Measurements from ENCODE around the gene PLOD2. TPM values are rescaled to one million over a fixed set of nuclear protein-coding genes. Genes with fewer than 3 reads are reported as not detected.

The PLOD2 gene
- polyA plus RNA-seq, 3 donors, result 13.9 to 137 (median 29.7) TPM

DNA sequence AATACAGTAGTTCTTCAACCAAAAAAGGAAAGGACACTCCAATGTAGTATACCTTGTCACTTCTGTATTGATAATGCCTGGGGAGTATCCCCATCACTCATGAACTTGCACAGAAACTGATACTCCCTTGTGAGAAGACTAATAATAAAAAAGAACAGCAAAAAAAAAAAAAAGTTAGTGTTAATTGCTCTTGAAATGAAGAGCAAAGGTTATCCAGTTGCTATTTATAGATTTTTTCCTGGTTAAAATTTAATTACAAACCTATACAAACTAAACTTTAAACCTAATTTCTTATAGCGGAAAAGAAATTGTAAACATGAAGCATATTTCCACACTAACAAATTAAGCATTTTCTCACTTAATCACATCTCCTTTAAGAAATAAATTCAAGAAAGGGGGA, 6.7 kb downstream of the PLOD2 start:
- H3K27ac ChIP-seq (ENCODE audit: low read depth, low read length), result no peak overlapping the region
- WGBS, 3 donors, result 50 to 99% (median 97%) methylated on average over 1 of the region's 1 CpG

GRCh38 chr3:146153429-146153828, 7.6 kb downstream of the PLOD2 start:
- WGBS, 3 donors, result 63 to 87% (median 83%) methylated on average over 4 of the region's 4 CpGs
- no peak overlapping the region for H3K27ac ChIP-seq (ENCODE audit: low read depth, low read length)

GRCh38 chr3:146152834-146153233, 8.2 kb downstream of the PLOD2 start:
- no peak overlapping the region for H3K27ac ChIP-seq (ENCODE audit: low read depth, low read length)
- 66 to 85% (median 79%) methylated on average over 6 of the region's 6 CpGs for WGBS, 3 donors

- WGBS, 3 donors, result 42 to 71% (median 56%) methylated on average over 1 of the region's 1 CpG
- H3K27ac ChIP-seq (ENCODE audit: low read depth, low read length), result no peak overlapping the region
These were observed 12.5 kb downstream of the PLOD2 start for GRCh38 chr3:146148468-146148931.

DNA sequence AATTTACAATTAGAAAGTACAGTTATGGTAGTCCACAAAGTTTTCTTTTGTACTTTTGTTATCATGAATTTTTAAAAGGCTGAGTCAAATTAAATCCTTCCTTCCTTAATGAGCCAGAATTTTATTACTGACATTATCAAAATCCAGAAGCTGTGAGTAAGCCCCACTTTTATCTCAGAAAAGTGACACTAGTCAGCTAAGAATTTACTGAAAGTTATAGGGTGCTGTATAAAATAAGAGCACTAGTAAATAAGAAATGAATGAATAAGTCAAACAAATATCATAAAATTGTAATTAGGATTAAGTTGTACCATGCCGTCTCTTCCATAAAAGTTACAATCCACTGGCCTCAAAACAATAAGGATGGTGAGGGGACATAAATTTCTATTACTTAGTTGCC, 15.3 kb downstream of the PLOD2 start:
- no peak overlapping the region for H3K27ac ChIP-seq (ENCODE audit: low read depth, low read length)
- WGBS, 3 donors, result 93 to 97% (median 94%) methylated on average over 1 of the region's 1 CpG

DNA sequence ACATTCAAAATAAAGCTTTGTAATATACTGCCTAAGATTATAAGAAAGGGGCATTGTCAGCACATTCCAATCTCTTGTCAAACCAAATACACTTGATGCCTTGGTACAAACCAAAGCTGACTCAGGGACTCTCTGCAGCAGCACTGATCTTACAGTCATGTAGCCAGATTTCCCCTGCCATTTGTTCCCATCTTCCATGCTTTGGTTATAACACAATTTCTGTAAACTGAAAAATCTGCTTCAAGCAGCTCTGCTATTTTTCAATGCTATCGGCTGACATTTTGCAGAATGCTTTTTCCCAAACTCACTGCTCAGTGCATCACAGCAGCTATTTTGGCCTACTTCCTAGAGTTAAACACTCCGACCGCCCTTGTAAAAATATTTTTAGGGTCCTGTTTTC, 18.2 kb downstream of the PLOD2 start:
- H3K27ac ChIP-seq (ENCODE audit: low read depth, low read length), result no peak overlapping the region
- WGBS, 3 donors, result 54 to 67% (median 61%) methylated on average over 3 of the region's 3 CpGs

GRCh38 chr3:146139586-146140110, 21.3 kb downstream of the PLOD2 start:
- 57 to 70% (median 63%) methylated on average over 3 of the region's 3 CpGs for WGBS, 3 donors
- no peak overlapping the region for H3K27ac ChIP-seq (ENCODE audit: low read depth, low read length)

DNA sequence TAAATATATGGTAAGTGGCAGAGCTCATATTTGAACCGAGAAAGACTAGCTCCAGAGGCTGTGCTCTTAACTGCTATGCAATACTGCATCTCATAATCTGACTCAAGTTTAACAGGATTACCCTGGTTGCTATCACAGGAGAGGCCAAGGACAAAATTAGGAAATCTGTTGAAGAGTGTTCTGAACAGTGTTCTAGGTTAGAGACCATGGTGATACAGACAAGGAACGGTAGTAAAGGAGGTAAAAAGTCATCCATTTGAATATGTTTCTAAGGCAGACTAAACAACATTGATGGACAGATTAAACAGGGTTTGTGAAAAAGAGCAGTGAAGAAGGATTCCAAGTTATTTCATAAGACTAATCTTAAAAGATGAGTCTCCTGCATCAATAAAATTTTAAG, 22.1 kb downstream of the PLOD2 start:
- H3K27ac ChIP-seq (ENCODE audit: low read depth, low read length), result no peak overlapping the region
- 62 to 82% (median 74%) methylated on average over 2 of the region's 2 CpGs for WGBS, 3 donors

GRCh38 chr3:146136647-146137046, 24.3 kb downstream of the PLOD2 start:
- H3K27ac ChIP-seq (ENCODE audit: low read depth, low read length), result no peak overlapping the region
- WGBS, 3 donors, result 76 to 94% (median 86%) methylated on average over 3 of the region's 3 CpGs

DNA sequence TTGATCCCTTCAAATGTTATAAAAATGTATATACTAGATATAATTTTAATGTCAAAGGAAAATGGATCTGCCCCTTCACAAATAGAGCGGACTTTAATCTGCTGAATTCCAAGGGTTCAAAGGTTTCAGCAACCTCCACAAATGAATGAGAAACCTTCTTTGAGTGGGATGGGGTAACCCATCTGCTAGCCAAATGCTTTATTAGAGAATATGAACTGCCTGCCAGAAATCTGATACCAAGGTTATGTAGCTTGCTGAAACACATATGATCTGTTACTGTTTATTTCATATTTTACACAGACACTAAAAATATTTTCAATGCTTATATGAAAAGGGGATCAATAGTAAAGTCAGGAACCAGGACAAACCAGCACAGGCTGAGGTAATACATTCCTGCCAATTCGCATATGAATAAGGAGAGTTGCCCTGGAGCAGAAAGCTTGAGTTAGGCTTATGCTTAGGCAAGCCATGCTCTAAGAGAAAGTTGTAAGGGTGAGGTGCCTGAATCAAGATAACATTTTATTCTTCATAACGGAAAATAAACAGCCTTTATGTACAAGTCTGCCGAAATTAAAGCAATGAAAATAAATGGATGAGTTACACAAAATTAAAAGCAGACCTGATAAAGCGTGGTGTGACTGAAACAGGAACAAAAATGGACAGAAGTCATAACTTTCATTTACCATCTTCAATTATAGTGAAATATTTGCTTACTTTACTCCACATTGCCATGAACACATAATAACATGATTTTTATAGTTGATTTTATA, 26.5 kb downstream of the PLOD2 start:
- 53 to 69% (median 65%) methylated on average over 5 of the region's 5 CpGs for WGBS, 3 donors
- H3K27ac ChIP-seq (ENCODE audit: low read depth, low read length), result no peak overlapping the region

GRCh38 chr3:146133441-146133840, 27.5 kb downstream of the PLOD2 start:
- no peak overlapping the region for H3K27ac ChIP-seq (ENCODE audit: low read depth, low read length)
- WGBS, 3 donors, result 69 to 89% (median 85%) methylated on average over 2 of the region's 2 CpGs

- no peak overlapping the region for H3K27ac ChIP-seq (ENCODE audit: low read depth, low read length)
- 84 to 97% (median 95%) methylated on average over 5 of the region's 5 CpGs for WGBS, 3 donors
These were observed 29.2 kb downstream of the PLOD2 start for GRCh38 chr3:146131616-146132410.

DNA sequence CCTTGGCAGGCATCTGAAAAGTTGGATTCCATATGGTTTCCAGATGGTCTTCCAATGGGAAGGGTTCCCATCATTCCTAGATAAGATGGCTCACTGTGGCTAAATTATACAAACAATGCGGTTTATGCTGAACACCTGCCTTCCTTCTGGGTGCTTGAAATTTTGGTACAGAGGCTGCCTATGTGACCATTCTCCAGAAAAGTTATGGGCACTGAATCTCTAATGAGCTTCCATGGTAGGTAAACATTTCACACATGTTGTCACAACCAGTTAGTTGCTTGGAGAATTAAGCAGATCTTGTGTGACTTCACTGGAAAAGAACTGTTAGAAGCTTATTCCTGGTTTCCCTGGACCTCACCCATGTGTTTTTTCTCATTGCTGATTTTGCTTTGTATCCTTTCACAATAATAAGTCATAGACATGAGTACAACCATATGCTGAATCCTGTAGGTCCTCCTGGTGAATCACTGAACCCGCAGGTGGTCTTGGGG, 30.1 kb downstream of the PLOD2 start:
- 92 to 94% (median 93%) methylated on average over 2 of the region's 2 CpGs for WGBS, 3 donors
- H3K27ac ChIP-seq (ENCODE audit: low read depth, low read length), result no peak overlapping the region

- WGBS, 3 donors, result 67 to 81% (median 79%) methylated on average over 3 of the region's 3 CpGs
- no peak overlapping the region for H3K27ac ChIP-seq (ENCODE audit: low read depth, low read length)
These were observed 31.2 kb downstream of the PLOD2 start for GRCh38 chr3:146129750-146130149.

DNA sequence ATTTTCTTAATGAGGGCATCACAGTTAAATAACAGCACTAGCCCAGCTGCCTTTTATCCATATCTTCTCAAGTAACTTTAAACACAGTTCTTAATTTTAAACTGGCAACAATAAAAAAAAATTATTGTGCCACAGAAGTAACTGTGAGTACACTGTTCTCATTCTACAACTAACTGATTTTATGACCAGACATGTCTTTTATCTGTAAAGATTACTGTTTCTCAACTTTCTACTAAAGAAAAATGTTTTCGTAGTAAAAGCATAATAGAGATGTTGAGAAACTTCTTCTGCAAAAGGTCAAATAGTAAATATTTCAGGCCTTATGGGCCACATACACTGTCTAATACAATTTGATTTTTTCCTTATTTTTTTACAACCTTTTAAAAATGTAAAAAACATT, 32.0 kb downstream of the PLOD2 start:
- WGBS, 3 donors, result 73 to 78% (median 76%) methylated on average over 1 of the region's 1 CpG
- H3K27ac ChIP-seq (ENCODE audit: low read depth, low read length), result no peak overlapping the region

GRCh38 chr3:146128179-146128578, 32.8 kb downstream of the PLOD2 start:
- no peak overlapping the region for H3K27ac ChIP-seq (ENCODE audit: low read depth, low read length)
- 43 to 91% (median 86%) methylated on average over 1 of the region's 1 CpG for WGBS, 3 donors

- no peak overlapping the region for H3K27ac ChIP-seq (ENCODE audit: low read depth, low read length)
These were observed 35.0 kb downstream of the PLOD2 start for GRCh38 chr3:146125951-146126350.

- WGBS, 3 donors, result 56 to 86% (median 81%) methylated on average over 6 of the region's 6 CpGs
These were observed 36.7 kb downstream of the PLOD2 start for GRCh38 chr3:146124126-146124801.

More at GRCh38 chr3:146124126-146124801, 36.7 kb downstream of the PLOD2 start:
- H3K27ac ChIP-seq (ENCODE audit: low read depth, low read length), result no peak overlapping the region
